Measurements from ENCODE around the gene SLC6A17.

SLC6A17 gene

GRCh38 chr1:110233861-110234260 lies 83.6 kb downstream of the SLC6A17 start:
- no peak overlapping the region for H3K4me3 ChIP-seq (ENCODE audit: low read depth, low read length)
- TF ChIP-seq CTCF (IDR thresholded peaks at IDR 0.05; ENCODE audit: borderline replicate concordance, insufficient read depth, low read depth, low read length) = no peak

- H3K4me3 ChIP-seq (ENCODE audit: low read depth, low read length) = no peak overlapping the region
- no peak for TF ChIP-seq CTCF (IDR thresholded peaks at IDR 0.05; ENCODE audit: borderline replicate concordance, insufficient read depth, low read depth, low read length)
Observed at GRCh38 chr1:110234691-110235090, 84.4 kb downstream of the SLC6A17 start.

- no peak overlapping the region for H3K4me3 ChIP-seq (ENCODE audit: low read depth, low read length)
- TF ChIP-seq CTCF (IDR thresholded peaks at IDR 0.05; ENCODE audit: borderline replicate concordance, insufficient read depth, low read depth, low read length) = no peak
Observed at GRCh38 chr1:110235181-110235833, 85.0 kb downstream of the SLC6A17 start.

- TF ChIP-seq CTCF (IDR thresholded peaks at IDR 0.05; ENCODE audit: borderline replicate concordance, insufficient read depth, low read depth, low read length) = no peak
Observed at GRCh38 chr1:110235834-110236682, 85.8 kb downstream of the SLC6A17 start.

DNA sequence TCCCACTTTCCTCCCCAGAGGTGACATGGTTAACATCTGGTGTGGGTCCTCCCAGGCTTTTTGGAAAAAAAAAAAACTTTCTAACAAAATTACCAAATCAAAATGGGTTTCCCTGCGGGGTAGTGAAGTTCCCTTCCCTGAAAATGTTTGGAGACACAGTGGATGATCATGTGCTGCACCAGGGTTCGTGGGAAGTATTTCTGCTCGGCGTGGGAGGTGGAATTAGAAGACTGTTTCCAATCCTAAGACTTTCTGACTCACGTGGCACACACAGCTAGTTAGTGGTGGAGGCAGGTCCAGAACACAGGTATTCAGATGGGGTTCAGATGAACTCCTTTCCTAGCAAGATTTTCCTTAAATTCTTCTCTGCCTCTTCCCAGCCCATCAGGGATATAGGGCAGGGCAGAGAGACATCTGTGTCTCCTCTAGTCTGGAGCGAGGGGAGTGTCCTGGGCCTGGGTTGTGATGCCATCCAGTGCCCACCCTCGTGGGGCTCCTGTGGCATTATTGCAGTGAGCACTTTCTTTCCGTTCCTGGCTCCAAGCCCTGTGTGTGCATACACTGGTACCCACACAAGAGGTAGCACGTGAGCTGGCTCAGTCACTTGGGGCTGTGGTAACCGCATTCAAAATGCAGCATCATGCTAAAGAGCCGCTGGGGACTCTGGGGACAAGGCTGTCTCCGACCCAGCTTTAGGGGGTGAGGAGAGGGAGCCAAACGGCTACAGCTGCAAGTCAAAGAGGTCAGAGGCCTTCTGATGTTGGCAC lies 87.3 kb downstream of the SLC6A17 start:
- no peak for TF ChIP-seq CTCF (IDR thresholded peaks at IDR 0.05; ENCODE audit: borderline replicate concordance, insufficient read depth, low read depth, low read length)
- no peak overlapping the region for H3K4me3 ChIP-seq (ENCODE audit: low read depth, low read length)

More at GRCh38 chr1:110235834-110236682, 85.8 kb downstream of the SLC6A17 start:
- H3K4me3 ChIP-seq (ENCODE audit: low read depth, low read length) = no peak overlapping the region

- no peak for TF ChIP-seq CTCF (IDR thresholded peaks at IDR 0.05; ENCODE audit: borderline replicate concordance, insufficient read depth, low read depth, low read length)
- H3K4me3 ChIP-seq (ENCODE audit: low read depth, low read length) = no peak overlapping the region
Observed at GRCh38 chr1:110239441-110240430, 89.4 kb downstream of the SLC6A17 start.
